ENCODE data around the gene MRTFB. TPM values are rescaled to one million over a fixed set of nuclear protein-coding genes. Genes with fewer than 3 reads are reported as not detected.

The MRTFB gene
- total RNA-seq, 1 experiment from 2014 or later, result 12.7 TPM

DNA sequence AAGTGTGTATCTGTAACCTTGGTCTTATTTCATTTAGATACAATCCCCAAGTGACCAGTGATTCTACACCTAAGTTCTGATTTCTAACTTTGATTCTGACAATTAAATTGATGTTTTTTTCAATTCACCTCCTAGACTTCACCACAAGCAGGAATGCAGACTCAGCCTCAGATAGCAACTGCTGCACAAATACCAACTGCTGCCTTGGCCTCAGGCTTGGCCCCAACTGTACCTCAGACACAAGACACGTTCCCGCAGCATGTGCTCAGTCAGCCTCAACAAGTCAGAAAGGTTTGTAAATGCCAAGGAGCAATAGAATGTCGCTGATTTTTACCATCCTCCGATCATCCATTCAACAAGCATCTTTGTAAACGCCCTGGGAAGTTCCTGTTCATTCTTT is 177.7 kb downstream of the MRTFB start:
- no peak overlapping the region for H2AFZ ChIP-seq (ENCODE audit: low read length)
- H3K4me2 ChIP-seq (ENCODE audit: low read length), result no peak overlapping the region
- no peak overlapping the region for H3K9ac ChIP-seq (ENCODE audit: low read length)
- H3K9me2 ChIP-seq (replicated peaks; ENCODE audit: low read length), result no peaks in the 10 kb centered on the region
- H3K9me3 ChIP-seq (ENCODE audit: low read length), result no peaks in the 10 kb centered on the region
- CTCF ChIA-PET, result interaction anchor here (0.7 to 1.1 kb wide), 2 partner anchors 32 to 36 kb away, joined by 4 to 6 read pairs; no protein-coding TSS in a partner anchor
- BruUV-seq (replicated peaks), result no TSS peak
- H3K79me2 ChIP-seq (ENCODE audit: low read length), result no peaks in the 10 kb centered on the region
- no peak overlapping the region for H3K4me3 ChIP-seq (ENCODE audit: low read length)
- H3K27ac ChIP-seq (ENCODE audit: low read length), result no peak overlapping the region
- H3K27me3 ChIP-seq (ENCODE audit: low read length), result no peaks in the 10 kb centered on the region
- TF ChIP-seq, protein P1, sequence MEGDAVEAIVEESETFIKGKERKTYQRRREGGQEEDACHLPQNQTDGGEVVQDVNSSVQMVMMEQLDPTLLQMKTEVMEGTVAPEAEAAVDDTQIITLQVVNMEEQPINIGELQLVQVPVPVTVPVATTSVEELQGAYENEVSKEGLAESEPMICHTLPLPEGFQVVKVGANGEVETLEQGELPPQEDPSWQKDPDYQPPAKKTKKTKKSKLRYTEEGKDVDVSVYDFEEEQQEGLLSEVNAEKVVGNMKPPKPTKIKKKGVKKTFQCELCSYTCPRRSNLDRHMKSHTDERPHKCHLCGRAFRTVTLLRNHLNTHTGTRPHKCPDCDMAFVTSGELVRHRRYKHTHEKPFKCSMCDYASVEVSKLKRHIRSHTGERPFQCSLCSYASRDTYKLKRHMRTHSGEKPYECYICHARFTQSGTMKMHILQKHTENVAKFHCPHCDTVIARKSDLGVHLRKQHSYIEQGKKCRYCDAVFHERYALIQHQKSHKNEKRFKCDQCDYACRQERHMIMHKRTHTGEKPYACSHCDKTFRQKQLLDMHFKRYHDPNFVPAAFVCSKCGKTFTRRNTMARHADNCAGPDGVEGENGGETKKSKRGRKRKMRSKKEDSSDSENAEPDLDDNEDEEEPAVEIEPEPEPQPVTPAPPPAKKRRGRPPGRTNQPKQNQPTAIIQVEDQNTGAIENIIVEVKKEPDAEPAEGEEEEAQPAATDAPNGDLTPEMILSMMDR (conservative IDR thresholded peaks at IDR 0.05; ENCODE audit: low read depth, low read length), result no peak
- TF ChIP-seq EZH2 (IDR thresholded peaks at IDR 0.05; ENCODE audit: low read length, unreplicated experiment), result no peak
- TF ChIP-seq EZH2phosphoT487 (IDR thresholded peaks at IDR 0.05; ENCODE audit: borderline replicate concordance, low read length), result no peak
- intact Hi-C loops (cut with micrococcal nuclease), result loop anchor here (2.0 to 5.0 kb wide), 2 partner anchors 280 to 326 kb away; partner anchors contain the start of gene ERCC4
- ATAC-seq (no peak), DNase-seq (no peak)
- no peaks in the 10 kb centered on the region for H4K20me1 ChIP-seq (ENCODE audit: low read length)
- POLR2A ChIA-PET (ENCODE audit: unreplicated experiment), result no interaction called here
- peaks cover 3% of the 10 kb centered on the region for H3F3A ChIP-seq (ENCODE audit: low read length, unreplicated experiment)
- no peaks in the 10 kb centered on the region for H3K4me1 ChIP-seq (ENCODE audit: insufficient read depth, low read length)
- H3K36me3 ChIP-seq (ENCODE audit: low read depth, low read length), result peaks cover 10% of the 10 kb centered on the region

DNA sequence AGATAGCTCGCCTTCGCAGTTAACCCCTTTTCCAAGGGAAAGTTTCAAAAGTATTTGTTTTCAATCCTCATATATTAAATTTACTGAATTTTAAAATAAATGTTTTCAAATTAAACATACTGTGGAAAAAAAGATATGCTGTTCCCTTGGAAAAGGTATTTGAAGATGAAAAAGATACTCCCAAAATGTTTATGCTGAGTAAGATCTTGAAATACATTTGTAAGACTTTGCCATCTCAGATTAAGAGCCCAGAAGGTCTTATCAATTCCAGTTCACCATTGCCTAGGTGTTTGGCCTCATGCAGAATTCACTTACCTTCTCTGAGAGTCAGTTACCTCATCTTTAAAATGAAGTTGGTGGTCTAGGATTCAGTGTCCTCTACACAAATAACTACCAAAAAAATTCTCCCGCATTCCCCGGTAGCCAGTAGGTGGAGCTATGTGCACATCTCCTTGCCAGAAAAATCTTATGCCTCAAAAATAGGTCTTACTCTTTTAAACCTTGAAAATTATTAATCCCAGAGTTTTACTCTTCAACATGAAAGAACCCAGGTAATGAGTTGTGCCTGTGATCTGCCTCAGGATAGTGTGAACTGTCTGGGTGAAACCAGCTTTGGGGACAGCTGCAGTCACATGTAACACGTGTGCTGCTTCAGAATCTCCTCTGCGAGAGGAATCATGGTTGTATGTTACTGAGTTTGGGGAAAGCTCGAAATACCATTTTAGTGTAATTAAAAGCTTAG is 178.3 kb downstream of the MRTFB start:
- no peaks in the 10 kb centered on the region for H3K4me1 ChIP-seq (ENCODE audit: insufficient read depth, low read length)
- H3K9me2 ChIP-seq (replicated peaks; ENCODE audit: low read length), result no peaks in the 10 kb centered on the region
- ChIA-PET POLR2A (ENCODE audit: unreplicated experiment) (no interaction called here), CTCF (interaction anchor here (0.7 to 1.1 kb wide), 2 partner anchors 33 to 36 kb away, joined by 4 to 6 read pairs; no protein-coding TSS in a partner anchor)
- H4K20me1 ChIP-seq (ENCODE audit: low read length), result no peaks in the 10 kb centered on the region
- peaks cover 3% of the 10 kb centered on the region for H3F3A ChIP-seq (ENCODE audit: low read length, unreplicated experiment)
- H3K79me2 ChIP-seq (ENCODE audit: low read length), result no peaks in the 10 kb centered on the region
- intact Hi-C loops (cut with micrococcal nuclease), result loop anchor here (2.0 to 5.0 kb wide), 2 partner anchors 279 to 327 kb away; partner anchors contain the start of gene ERCC4
- no peak overlapping the region for H3K4me3 ChIP-seq (ENCODE audit: low read length)
- no TSS peak for BruUV-seq (replicated peaks)
- H3K36me3 ChIP-seq (ENCODE audit: low read depth, low read length), result peaks cover 10% of the 10 kb centered on the region
- H3K27ac ChIP-seq (ENCODE audit: low read length), result no peak overlapping the region
- H2AFZ ChIP-seq (ENCODE audit: low read length), result no peak overlapping the region
- no peak for ATAC-seq
- TF ChIP-seq, protein P1 (conservative IDR thresholded peaks at IDR 0.05; ENCODE audit: low read depth, low read length), result peak; percentile 85
- TF ChIP-seq EZH2phosphoT487 (IDR thresholded peaks at IDR 0.05; ENCODE audit: borderline replicate concordance, low read length) (no peak), EZH2 (IDR thresholded peaks at IDR 0.05; ENCODE audit: low read length, unreplicated experiment) (no peak)
- peak; percentile 54 for DNase-seq
- H3K9me3 ChIP-seq (ENCODE audit: low read length), result no peaks in the 10 kb centered on the region
- no peak overlapping the region for H3K9ac ChIP-seq (ENCODE audit: low read length)
- H3K4me2 ChIP-seq (ENCODE audit: low read length), result no peak overlapping the region
- H3K27me3 ChIP-seq (ENCODE audit: low read length), result no peaks in the 10 kb centered on the region

DNA sequence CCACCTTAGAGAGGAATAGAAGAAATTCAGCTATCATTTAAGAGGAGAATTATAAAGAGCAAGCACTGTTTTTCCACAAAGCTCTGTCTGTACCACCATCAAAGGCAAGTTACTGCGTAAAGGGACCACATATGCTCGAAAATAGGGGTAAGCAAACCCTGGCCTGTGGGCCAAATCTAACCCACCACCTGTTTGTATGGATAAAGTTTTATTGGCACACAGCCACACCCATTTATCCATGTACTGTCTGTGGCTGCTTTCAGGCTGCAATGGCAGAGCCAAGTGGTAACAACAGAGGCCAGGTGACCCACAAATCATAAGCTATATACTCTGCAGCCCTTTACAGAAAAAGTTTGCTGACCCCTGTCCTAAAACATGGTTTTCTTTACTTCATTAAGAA is 180.3 kb downstream of the MRTFB start:
- no peak overlapping the region for H3K9ac ChIP-seq (ENCODE audit: low read length)
- DNase-seq (no peak), ATAC-seq (no peak)
- H3K9me2 ChIP-seq (replicated peaks; ENCODE audit: low read length), result no peaks in the 10 kb centered on the region
- H3K27me3 ChIP-seq (ENCODE audit: low read length), result no peaks in the 10 kb centered on the region
- intact Hi-C loops (cut with micrococcal nuclease), result no loop called here
- H3K36me3 ChIP-seq (ENCODE audit: low read depth, low read length), result peaks cover 10% of the 10 kb centered on the region
- TF ChIP-seq EZH2 (IDR thresholded peaks at IDR 0.05; ENCODE audit: low read length, unreplicated experiment) (no peak), EZH2phosphoT487 (IDR thresholded peaks at IDR 0.05; ENCODE audit: borderline replicate concordance, low read length) (no peak)
- TF ChIP-seq, protein P1 (conservative IDR thresholded peaks at IDR 0.05; ENCODE audit: low read depth, low read length), result no peak
- no peaks in the 10 kb centered on the region for H3K79me2 ChIP-seq (ENCODE audit: low read length)
- H3K4me2 ChIP-seq (ENCODE audit: low read length), result no peak overlapping the region
- no peaks in the 10 kb centered on the region for H4K20me1 ChIP-seq (ENCODE audit: low read length)
- CTCF ChIA-PET, result no interaction called here
- no peak overlapping the region for H3K27ac ChIP-seq (ENCODE audit: low read length)
- no peak overlapping the region for H3K4me3 ChIP-seq (ENCODE audit: low read length)
- POLR2A ChIA-PET (ENCODE audit: unreplicated experiment), result no interaction called here
- peaks cover 3% of the 10 kb centered on the region for H3F3A ChIP-seq (ENCODE audit: low read length, unreplicated experiment)
- no TSS peak for BruUV-seq (replicated peaks)
- H2AFZ ChIP-seq (ENCODE audit: low read length), result no peak overlapping the region
- no peaks in the 10 kb centered on the region for H3K9me3 ChIP-seq (ENCODE audit: low read length)
- H3K4me1 ChIP-seq (ENCODE audit: insufficient read depth, low read length), result no peaks in the 10 kb centered on the region
